NCI-H1417 (cell line): ENCODE results near the gene FRAS1.
"Not testable (repeated sequence)": the region's sequence is repeated elsewhere in the genome, so short reads cannot be mapped to it uniquely, and the experiment has no call there.

Source experiments
- DNase-seq, 3 experiments: peaks; one replicate each; lab custom pipeline; 2025; lab: John Stamatoyannopoulos, UW

FRAS1 gene

DNA sequence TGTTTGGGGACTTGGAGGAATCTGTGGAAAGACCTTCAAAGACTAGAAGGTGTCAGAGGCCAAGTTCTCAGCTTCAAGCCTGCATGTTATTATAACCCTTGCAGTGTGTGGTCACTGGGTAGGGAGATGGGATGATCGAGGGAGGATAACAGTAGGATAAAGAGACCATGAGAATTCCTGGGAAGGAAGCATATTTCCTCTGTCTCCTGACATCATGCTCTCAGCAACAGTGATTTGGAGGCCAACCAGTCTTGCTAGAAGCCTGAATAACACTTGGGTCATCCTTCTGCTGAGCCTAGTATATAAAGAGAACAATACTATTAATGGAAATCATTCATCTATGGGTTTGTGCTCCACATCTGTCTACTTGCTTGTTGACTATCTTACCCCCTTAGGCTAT lies 453.6 kb downstream of the FRAS1 start:
- DNase-seq: no peak

GRCh38 chr4:78512357-78512920 lies 455.3 kb downstream of the FRAS1 start:
- no peak for DNase-seq

GRCh38 chr4:78513411-78513975 lies 456.4 kb downstream of the FRAS1 start:
- DNase-seq: no peak

- DNase-seq: peak; percentile 4 to 62 (median 59)
These were observed 460.0 kb downstream of the FRAS1 start for GRCh38 chr4:78517050-78517652.

GRCh38 chr4:78518561-78518960 lies 461.4 kb downstream of the FRAS1 start:
- DNase-seq: no peak

DNA sequence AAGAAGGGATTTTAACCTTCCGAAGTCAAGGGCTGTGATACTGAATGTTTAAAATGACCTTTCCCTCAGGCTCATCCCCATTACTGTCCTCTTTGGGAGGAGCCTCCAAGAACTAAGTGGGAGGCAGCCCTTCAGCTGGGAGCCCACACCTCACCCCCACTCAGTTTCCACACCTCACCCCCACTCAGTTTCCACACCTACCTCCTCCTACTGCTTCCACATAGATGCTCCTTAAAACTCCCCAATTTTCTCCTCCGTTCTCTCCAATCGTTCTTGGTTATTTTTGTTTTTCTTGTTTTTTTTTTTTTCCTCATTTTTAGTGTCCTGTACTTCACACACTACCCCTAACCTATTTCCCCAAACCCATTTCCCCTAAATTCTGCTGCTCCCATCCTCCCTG lies 462.8 kb downstream of the FRAS1 start:
- no peak for DNase-seq

DNA sequence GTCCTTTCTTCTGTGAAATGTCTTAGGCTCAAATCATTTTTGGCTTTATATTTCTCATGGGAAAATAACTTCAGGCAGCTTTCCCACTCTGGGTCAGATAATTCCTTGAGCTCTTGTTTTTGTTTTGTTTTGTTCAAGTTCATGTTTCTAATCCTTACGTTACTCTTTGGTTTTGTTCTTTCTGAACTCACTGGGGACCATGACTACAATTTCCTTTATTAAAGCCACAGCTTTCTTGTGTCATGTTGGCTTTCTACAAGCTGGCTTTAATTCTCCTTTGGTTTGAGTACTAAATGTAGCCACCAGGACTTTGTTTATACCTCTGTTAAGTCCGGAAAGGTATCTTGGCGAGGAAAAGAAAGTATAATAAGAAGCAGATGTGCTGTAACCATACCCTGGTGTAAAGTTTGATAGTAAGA lies 463.7 kb downstream of the FRAS1 start:
- no peak for DNase-seq

- no peak for DNase-seq
These were observed 466.9 kb downstream of the FRAS1 start for GRCh38 chr4:78524009-78524408.

- DNase-seq: no peak
These were observed 468.4 kb downstream of the FRAS1 start for GRCh38 chr4:78525559-78525958.

DNA sequence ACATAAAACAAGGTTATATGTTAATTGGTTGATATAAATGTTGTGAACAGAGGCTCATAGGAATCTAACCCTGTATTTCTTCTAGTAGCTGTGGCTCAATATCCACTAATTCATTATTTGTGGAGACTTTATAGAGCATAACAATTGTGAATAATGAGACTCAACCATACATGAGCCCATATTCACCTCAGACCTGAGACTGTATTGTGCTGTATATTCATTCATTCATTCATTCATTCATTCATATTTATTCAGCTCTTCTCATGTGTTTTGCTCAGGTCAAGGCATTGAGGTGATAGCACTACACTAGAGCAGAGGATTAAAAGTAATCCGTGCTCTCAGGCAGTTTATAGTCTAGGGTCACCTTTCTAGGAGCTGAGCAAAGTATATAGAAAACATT lies 470.0 kb downstream of the FRAS1 start:
- no peak for DNase-seq

GRCh38 chr4:78527555-78527954 lies 470.4 kb downstream of the FRAS1 start:
- no peak for DNase-seq

DNA sequence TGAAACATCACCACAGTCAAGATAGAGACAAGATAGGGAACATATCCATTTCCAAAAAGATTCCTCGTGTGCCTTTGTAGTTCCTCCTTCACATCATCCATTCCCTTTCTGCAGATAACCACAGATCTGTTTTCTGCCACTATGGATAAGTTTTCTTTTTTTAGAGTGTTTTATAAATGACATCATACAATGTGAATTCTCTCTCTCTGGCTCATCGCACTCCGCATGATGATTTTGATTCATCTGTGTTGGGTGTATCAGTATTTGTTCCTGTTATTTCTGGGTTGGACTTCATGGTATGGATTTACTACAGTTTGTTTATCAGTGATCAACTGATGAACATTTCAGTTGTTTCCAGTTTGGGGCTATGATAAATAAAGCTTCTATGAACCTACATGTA lies 471.2 kb downstream of the FRAS1 start:
- no peak for DNase-seq

GRCh38 chr4:78529569-78530209 lies 472.6 kb downstream of the FRAS1 start:
- no peak for DNase-seq

GRCh38 chr4:78532046-78532445 lies 474.9 kb downstream of the FRAS1 start:
- no peak for DNase-seq

DNA sequence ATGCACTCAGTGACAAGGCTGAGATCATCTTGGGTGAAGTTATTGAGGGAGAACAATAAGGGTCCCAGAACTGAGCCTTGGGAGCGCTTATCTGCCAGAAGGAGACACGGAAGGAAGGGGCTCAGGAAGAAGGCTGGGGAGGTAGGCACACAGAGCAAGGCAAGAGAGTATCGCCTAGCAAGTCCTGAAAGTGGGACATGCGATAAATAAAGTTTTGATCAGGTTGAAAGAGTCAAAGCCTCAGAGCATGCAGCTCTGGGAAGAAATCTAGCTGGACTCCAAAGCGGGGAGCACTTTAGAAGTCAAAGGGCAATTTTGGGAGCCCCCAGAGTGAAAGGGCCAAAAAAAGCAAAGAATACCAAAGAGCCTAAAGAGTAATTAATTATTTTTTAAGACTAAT lies 476.7 kb downstream of the FRAS1 start:
- DNase-seq: no peak

DNA sequence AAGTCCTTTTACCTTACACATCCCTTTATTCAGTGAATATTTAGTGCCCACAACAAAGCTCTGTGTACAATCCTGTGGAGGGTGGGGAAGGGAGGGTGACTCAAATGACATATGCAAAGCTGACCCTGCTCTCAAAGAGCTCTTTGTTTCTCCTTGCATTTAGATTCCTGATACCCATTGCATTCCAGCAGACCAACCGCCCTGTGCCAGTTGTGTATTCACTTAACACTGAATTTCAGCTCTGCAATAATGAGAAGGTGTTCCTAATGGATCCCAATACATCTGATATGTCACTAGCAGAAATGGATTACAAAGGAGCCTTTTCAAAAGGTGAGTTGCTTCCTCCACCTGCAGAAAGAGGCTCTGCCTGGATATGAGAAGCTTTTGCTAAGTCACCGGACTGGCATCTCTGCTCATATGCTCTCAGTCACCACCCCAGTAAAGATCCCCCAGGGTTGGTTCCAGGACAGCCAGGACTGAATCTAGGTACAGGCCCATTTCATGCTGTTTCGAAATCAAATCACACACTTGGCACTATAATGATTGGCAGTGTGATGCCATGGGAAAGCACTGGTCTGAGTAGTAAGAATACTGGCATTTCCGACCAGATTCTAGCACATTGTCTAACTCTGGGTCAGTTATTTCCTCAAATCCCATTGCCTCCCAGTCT lies 477.3 kb downstream of the FRAS1 start:
- DNase-seq: no peak

DNA sequence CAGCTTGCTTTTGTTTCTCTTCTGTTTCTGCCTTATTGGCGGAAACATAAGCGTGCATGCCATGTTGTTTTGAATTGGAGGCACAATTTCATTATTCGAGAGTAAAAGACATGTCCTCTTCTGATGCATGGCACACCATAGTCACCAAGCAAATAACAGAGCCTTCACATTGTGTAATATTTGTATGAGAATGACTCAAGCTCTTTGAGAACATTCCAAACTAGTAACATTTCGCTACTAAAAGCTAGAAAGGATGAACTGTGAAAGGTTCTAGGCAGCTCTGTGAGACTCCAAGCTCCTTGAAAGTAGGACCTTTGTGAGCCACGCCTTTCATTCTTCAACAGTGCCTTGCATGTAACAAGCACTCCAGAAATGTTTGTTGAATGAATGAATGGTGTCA lies 485.2 kb downstream of the FRAS1 start:
- no peak for DNase-seq

GRCh38 chr4:78543424-78544125 lies 486.5 kb downstream of the FRAS1 start:
- DNase-seq: peak in 1 of 3 experiments; percentile 19

- DNase-seq: no peak
These were observed 487.6 kb downstream of the FRAS1 start for GRCh38 chr4:78544678-78545077.

DNA sequence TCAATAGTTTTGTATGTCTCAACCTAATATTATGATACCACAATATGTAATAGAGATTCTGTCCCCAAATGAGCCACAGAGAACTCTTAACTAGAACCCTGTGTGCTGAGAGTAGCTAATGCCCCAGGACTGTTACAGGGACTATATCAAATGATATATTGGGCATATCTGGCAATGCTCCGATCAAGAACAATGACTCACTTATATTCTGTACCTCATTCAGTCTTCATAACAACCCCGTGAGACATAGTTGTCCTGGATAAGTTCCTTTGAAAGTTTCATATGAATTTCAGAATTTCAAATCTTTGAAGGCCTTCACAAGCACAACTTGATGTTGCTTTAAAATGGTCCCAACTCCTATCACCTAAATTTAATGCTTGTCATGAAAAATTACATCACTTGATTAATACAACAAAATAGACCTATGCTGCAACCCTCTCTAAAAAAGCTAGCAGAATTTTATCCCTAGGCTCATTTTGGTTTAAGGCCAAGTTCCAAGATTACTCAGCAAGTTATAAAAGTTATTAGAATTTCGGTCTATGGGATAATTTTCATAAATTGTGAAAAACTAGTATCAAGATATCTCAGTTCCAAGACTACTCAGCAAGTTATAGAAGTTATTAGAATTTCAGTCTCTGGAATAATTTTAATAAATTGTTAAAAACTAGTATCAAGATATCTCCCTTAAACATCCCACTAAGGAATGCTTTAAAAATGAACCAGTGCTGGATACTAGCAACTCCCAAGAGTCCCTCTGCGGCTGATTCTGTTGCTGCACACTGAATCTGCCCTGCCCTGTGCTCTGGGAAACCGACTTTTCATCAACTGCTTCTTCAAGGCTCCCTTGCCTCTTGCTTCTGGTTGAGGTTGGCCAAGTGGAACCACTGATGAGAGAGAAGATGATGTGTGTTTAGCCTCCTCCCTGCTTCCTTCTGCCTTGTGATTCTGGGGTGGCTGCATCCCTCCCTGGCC lies 488.4 kb downstream of the FRAS1 start:
- no peak for DNase-seq

- not testable (repeated sequence) for DNase-seq
These were observed 490.8 kb downstream of the FRAS1 start for GRCh38 chr4:78547899-78548298.
